GM12801 (cell line): Measurements from ENCODE around the gene N4BP2.

ENCODE experiments used
- TF ChIP-seq, protein P1 (sequence below): IDR thresholded peaks from one replicate; pipeline ENCODE4 v1.5.1; 2011; ENCODE audit warnings: control low read depth; ENCODE audit not compliant: insufficient read length; ENCODE audit errors: extremely low read depth

The N4BP2 gene

DNA sequence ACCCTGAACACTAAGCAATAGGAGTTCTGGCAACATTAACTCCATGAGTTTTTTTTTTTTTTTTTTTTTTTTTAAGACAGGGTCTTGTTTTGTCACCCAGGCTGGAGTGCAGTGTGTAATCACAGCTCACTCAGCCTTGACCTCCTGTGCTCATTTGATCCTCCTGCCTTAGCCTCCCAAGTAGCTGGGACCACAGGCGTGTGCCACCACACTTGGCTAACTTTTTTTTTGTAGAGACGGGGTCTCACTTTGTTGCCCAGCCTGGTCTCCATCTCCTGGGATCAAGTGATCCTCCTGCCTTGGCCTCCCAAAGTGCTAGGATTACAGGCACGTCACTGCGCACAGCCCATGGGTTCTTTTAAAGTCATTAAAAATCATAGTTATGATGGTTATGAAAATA is 145.2 kb downstream of the N4BP2 start:
- TF ChIP-seq, protein P1, sequence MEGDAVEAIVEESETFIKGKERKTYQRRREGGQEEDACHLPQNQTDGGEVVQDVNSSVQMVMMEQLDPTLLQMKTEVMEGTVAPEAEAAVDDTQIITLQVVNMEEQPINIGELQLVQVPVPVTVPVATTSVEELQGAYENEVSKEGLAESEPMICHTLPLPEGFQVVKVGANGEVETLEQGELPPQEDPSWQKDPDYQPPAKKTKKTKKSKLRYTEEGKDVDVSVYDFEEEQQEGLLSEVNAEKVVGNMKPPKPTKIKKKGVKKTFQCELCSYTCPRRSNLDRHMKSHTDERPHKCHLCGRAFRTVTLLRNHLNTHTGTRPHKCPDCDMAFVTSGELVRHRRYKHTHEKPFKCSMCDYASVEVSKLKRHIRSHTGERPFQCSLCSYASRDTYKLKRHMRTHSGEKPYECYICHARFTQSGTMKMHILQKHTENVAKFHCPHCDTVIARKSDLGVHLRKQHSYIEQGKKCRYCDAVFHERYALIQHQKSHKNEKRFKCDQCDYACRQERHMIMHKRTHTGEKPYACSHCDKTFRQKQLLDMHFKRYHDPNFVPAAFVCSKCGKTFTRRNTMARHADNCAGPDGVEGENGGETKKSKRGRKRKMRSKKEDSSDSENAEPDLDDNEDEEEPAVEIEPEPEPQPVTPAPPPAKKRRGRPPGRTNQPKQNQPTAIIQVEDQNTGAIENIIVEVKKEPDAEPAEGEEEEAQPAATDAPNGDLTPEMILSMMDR, result no peak

DNA sequence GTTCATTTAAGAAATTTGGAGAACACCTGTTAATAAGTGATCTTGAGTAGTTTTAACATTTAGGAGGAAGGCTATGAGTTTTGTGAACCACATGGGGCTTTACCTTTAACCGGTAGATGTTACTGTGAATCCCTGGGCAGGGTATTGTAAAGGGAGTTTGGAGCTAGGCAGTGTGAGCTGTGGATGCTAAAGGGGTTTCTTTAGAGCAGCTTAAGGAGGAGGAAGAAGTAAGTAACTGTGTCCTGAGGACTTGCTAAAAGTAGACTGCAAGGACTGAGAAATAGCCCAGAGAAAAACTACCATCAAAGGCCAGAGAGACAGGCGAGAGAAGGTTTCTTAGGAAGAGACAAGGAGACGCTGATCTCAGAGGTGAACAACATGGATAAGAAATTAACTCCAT is 145.8 kb downstream of the N4BP2 start:
- TF ChIP-seq, protein P1, result no peak

DNA sequence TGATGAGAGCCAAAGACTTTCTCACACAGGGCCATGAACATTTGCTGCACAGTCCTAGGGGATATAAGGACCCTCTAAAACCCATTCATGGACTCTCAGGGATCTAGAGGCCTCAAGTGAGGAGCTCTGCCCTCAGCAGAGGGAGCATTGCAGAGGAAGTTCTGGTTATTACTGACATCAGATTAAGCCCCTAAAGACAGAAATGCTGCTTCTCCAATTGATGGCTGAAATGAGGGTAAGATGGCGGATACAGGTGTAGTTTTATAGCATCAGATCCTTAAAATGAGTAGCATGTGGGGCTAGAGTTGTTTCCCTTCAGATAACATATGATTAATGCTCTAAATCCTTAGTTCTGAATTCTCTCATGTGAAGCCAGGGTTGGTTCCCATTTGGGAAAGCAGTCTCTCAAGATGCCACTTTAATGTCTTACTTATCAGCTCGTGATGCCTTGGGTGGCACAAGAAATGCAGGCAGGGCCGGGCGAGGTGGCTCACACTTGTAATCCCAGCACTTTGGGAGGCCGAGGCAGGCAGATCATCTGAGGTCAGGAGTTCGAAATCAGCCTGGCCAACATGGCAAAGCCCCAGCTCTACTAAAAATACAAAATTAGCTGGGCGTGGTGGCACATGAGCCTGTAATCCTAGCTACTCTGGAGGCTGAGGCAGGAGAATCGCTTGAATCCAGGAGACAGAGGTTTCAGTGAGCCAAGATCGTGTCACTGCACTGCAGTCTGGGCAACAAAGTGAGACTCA is 148.0 kb downstream of the N4BP2 start:
- TF ChIP-seq, protein P1, result no peak

DNA sequence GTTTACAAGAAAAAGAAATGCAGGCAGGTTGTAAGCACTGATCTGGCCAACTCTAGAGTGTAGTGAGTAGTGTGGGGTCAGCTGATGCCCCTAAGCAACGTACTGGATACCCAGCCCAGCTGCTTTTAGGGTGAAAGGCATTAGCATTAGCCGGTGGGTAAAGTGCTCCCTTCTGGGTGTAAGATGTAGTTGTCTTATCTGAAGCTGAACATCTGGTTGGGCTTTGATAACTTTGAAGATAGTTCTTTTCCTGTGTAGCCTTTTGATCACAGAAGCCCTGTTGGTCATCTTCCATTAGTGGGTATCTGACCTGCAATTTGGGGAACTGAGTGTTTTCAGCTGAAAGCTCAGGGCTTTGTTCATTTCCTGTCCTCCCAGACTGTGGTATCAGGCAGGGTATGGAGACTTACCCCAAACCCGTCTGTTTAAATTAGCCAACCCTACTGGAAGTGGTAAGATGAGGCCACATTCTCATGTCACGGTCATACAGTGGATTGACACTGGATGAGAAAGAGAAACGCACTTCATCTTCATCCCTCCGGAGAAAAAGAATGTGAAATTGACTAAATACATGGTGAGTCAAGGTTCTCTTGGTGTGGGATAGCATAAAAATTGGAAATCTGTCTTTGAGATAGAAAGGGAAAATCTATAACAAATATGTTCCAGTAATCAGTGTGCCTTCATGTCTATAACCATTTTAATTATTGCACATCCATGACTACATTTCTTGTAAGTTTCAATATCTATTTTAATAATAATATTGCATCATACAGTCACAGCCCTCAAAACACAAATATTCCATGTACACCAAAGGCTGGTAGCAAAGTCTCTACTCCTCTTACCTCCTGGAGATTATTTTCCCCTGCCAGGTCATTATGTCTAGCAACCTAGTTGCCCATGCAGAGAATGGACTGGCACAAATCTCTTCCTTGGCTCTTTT is 148.9 kb downstream of the N4BP2 start:
- TF ChIP-seq, protein P1, result no peak

DNA sequence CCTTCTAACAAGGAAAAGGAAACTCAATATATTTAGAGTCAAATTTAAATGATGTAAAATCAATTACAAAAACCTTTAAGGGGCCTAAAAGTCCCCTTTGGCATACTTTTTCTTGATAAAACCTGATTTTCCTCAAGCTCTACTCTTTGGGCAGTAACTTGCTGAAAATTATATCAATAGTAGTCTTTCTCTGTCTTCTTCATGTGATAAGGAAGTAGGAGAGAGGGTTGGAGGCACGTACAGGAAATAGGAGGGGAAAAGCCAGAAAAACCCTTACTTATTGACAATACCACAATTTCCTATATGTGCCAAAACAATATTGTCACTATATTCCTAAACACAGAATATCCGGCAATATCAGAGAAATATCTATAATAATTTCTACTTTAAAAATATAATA is 149.8 kb downstream of the N4BP2 start:
- TF ChIP-seq, protein P1, result no peak
